H9 (cell line): ENCODE results near the gene MLYCD. TPM values are rescaled to one million over a fixed set of nuclear protein-coding genes. Genes with fewer than 3 reads are reported as not detected.

ENCODE experiments used
- DNase-seq: peaks from one replicate; pipeline ENCODE4 v3.0.0-alpha.2; 2017
- H2AFZ ChIP-seq: one replicate; pipeline ENCODE4 v1.6.1; 2013; ENCODE audit warnings: mild to moderate bottlenecking, low read length, control low read depth, moderate library complexity
- H2AK5ac ChIP-seq: 2 replicates; pipeline ENCODE4 v1.6.1; 2013; ENCODE audit warnings: low read length, control low read depth, mixed read lengths; ENCODE audit not compliant: insufficient read length
- H2BK120ac ChIP-seq: one replicate; pipeline ENCODE4 v1.6.1; 2013; ENCODE audit warnings: low read depth, mild to moderate bottlenecking, low read length, control low read depth, inconsistent platforms; ENCODE audit not compliant: poor library complexity, severe bottlenecking
- H2BK12ac ChIP-seq: 2 replicates; pipeline ENCODE4 v1.6.1; 2013; ENCODE audit warnings: low read length, control low read depth, mixed read lengths, low read depth; ENCODE audit not compliant: insufficient read length
- H2BK15ac ChIP-seq: 2 replicates; pipeline ENCODE4 v1.6.1; 2013; ENCODE audit warnings: low read depth, low read length, control low read depth
- H2BK20ac ChIP-seq: one replicate; pipeline ENCODE4 v1.6.1; 2013; ENCODE audit warnings: low read depth, mild to moderate bottlenecking, low read length, control low read depth, inconsistent platforms; ENCODE audit not compliant: poor library complexity, severe bottlenecking
- H2BK5ac ChIP-seq: 2 replicates; pipeline ENCODE4 v1.6.1; 2013; ENCODE audit warnings: low read length, control low read depth, mixed read lengths; ENCODE audit not compliant: insufficient read length
- H3K14ac ChIP-seq: 2 replicates; pipeline ENCODE4 v1.6.1; 2013; ENCODE audit warnings: low read length, control low read depth; ENCODE audit not compliant: insufficient read depth
- H3K18ac ChIP-seq: 2 replicates; pipeline ENCODE4 v1.6.1; 2013; ENCODE audit warnings: low read depth, mild to moderate bottlenecking, mixed read lengths, low read length, control low read depth; ENCODE audit not compliant: insufficient read length
- H3K23ac ChIP-seq: 2 replicates; pipeline ENCODE4 v1.6.1; 2013; ENCODE audit warnings: low read length, control low read depth, mixed read lengths, low read depth; ENCODE audit not compliant: insufficient read length
- H3K23me2 ChIP-seq: 2 replicates; pipeline ENCODE4 v1.6.1; 2013; ENCODE audit warnings: low read depth, mild to moderate bottlenecking, mixed read lengths, low read length, control low read depth; ENCODE audit not compliant: insufficient read length, poor library complexity, severe bottlenecking
- H3K27ac ChIP-seq: 2 replicates; pipeline ENCODE4 v1.5.1; 2013; ENCODE audit warnings: low read length, control low read depth, mixed read lengths, low read depth; ENCODE audit not compliant: insufficient read length
- H3K27me3 ChIP-seq: 2 replicates; pipeline ENCODE4 v1.6.1; 2013; ENCODE audit warnings: low read length, control low read depth, inconsistent platforms; ENCODE audit not compliant: insufficient read depth
- H3K4ac ChIP-seq: 2 replicates; pipeline ENCODE4 v1.6.1; 2013; ENCODE audit warnings: low read depth, mild to moderate bottlenecking, control low read depth, inconsistent platforms, low read length, moderate library complexity
- H3K4me1 ChIP-seq: 2 replicates; pipeline ENCODE4 v1.6.1; 2013; ENCODE audit warnings: low read length, control low read depth, inconsistent platforms; ENCODE audit not compliant: insufficient read depth
- H3K4me2 ChIP-seq: 2 replicates; pipeline ENCODE4 v1.6.1; 2013; ENCODE audit warnings: low read length, control low read depth, mixed read lengths; ENCODE audit not compliant: insufficient read length, insufficient read depth
- H3K56ac ChIP-seq: 2 replicates; pipeline ENCODE4 v1.6.1; 2013; ENCODE audit warnings: low read depth, mild to moderate bottlenecking, mixed read lengths, low read length, control low read depth; ENCODE audit not compliant: insufficient read length
- H3K79me1 ChIP-seq: 2 replicates; pipeline ENCODE4 v1.6.1; 2013; ENCODE audit warnings: low read depth, mild to moderate bottlenecking, moderate library complexity, low read length, control low read depth, inconsistent platforms; ENCODE audit not compliant: insufficient read depth, poor library complexity, severe bottlenecking
- H3K79me2 ChIP-seq: 2 replicates; pipeline ENCODE4 v1.6.1; 2013; ENCODE audit warnings: low read length, control low read depth, inconsistent platforms; ENCODE audit not compliant: insufficient read depth
- H3K9ac ChIP-seq: 2 replicates; pipeline ENCODE4 v1.6.1; 2013; ENCODE audit warnings: low read length, control low read depth, mixed read lengths; ENCODE audit not compliant: insufficient read length; ENCODE audit errors: extremely low read depth
- H3K9me3 ChIP-seq: one replicate; pipeline ENCODE4 v1.6.1; 2013; ENCODE audit warnings: low read depth, low read length, inconsistent platforms; ENCODE audit not compliant: control insufficient read depth
- H3T11ph ChIP-seq: one replicate; pipeline ENCODE4 v1.6.1; 2013; ENCODE audit warnings: mild to moderate bottlenecking, low read length, control low read depth, inconsistent platforms
- H4K20me1 ChIP-seq: one replicate; pipeline ENCODE4 v1.6.1; 2013; ENCODE audit not compliant: control insufficient read depth, insufficient read length, insufficient read depth
- H4K5ac ChIP-seq: 2 replicates; pipeline ENCODE4 v1.6.1; 2013; ENCODE audit warnings: low read depth, mild to moderate bottlenecking, mixed read lengths, low read length, control low read depth; ENCODE audit not compliant: insufficient read length
- H4K8ac ChIP-seq: replicated peaks from 2 replicates; pipeline ENCODE4 v1.6.1; 2013; ENCODE audit warnings: low read length, control low read depth, mixed read lengths, low read depth; ENCODE audit not compliant: insufficient read length
- H4K91ac ChIP-seq: 2 replicates; pipeline ENCODE4 v1.6.1; 2013; ENCODE audit warnings: low read depth, mild to moderate bottlenecking, moderate library complexity, mixed read lengths, low read length, control low read depth; ENCODE audit not compliant: insufficient read length
- H3K27ac Mint-ChIP-seq, 3 experiments: 2 replicates in 2 of 3; 3 replicates in 1 of 3; pipeline ENCODE4 v1.8.0; 2020 to 2021; ENCODE audit warnings: mixed read lengths in 3 of 3, mild to moderate bottlenecking in 1 of 3, moderate library complexity in 1 of 3
- H3K27me3 Mint-ChIP-seq: 2 replicates; pipeline ENCODE4 v1.8.0; 2021; ENCODE audit warnings: low read depth, mild to moderate bottlenecking, moderate library complexity, mixed read lengths
- H3K36me3 Mint-ChIP-seq, 3 experiments: 2 replicates in 2 of 3; 3 replicates in 1 of 3; pipeline ENCODE4 v1.8.0; 2020 to 2021; ENCODE audit warnings: low read depth in 3 of 3, mixed read lengths in 3 of 3; ENCODE audit not compliant: insufficient read depth in 1 of 3
- H3K4me1 Mint-ChIP-seq, 2 experiments: 2 replicates each; pipeline ENCODE4 v1.8.0; 2020; ENCODE audit warnings: mixed read lengths in 2 of 2
- H3K4me3 Mint-ChIP-seq, 2 experiments: 2 replicates in 1 of 2; 3 replicates in 1 of 2; pipeline ENCODE4 v1.8.0; 2020 to 2021; ENCODE audit warnings: mild to moderate bottlenecking in 2 of 2, mixed read lengths in 2 of 2, moderate library complexity in 1 of 2
- H3K9me3 Mint-ChIP-seq, 2 experiments: 2 replicates in 1 of 2; 3 replicates in 1 of 2; pipeline ENCODE4 v1.8.0; 2020; ENCODE audit warnings: mild to moderate bottlenecking in 2 of 2, mixed read lengths in 2 of 2, moderate library complexity in 1 of 2
- WGBS: extraction: QIAGEN DNeasy Blood & Tissue Kit; methylation state at CpG from one replicate; pipeline ENCODE4 v1.1.7; 2013; ENCODE audit warnings: missing lambda C conversion rate, low lambda C conversion rate, mixed read lengths; ENCODE audit not compliant: insufficient read length; ENCODE audit errors: extremely low coverage; 5-methylcytosine and 5-hydroxymethylcytosine counted together
- total RNA-seq: library from RNA; stranded (reverse); gene quantifications from 2 replicates; pipeline ENCODE4 v1.2.1, GENCODE V29; 2021
- TF ChIP-seq, protein P1 (sequence below): fragments of 200-600 bp; sonication (generic); conservative IDR thresholded peaks from 3 replicates; pipeline ENCODE4 v1.8.0; 2021; ENCODE audit warnings: antibody characterized with exemption, mild to moderate bottlenecking

Gene MLYCD
- total RNA-seq, 1 experiment from 2014 or later: 7.1 TPM

GRCh38 chr16:83951544-83951943, 52.6 kb downstream of the MLYCD start:
- Histone ChIP-seq H3T11ph (no peak overlapping the region), H2BK12ac (no peak overlapping the region), H2BK20ac (no peak overlapping the region), H3K27me3 (no peaks in the 10 kb centered on the region), H2BK15ac (no peak overlapping the region), H3K23ac (no peak overlapping the region), H3K4me2 (no peak overlapping the region), H3K27ac (no peak overlapping the region), H2AFZ (no peak overlapping the region), H4K20me1 (no peaks in the 10 kb centered on the region), H3K4ac (no peak overlapping the region), H4K8ac (no peak overlapping the region), H4K91ac (no peak overlapping the region), H3K23me2 (no peaks in the 10 kb centered on the region), H3K18ac (no peak overlapping the region), H4K5ac (no peak overlapping the region), H3K79me2 (no peaks in the 10 kb centered on the region), H3K9ac (no peak overlapping the region), H2BK5ac (no peak overlapping the region), H2AK5ac (no peak overlapping the region), H3K4me1 (no peaks in the 10 kb centered on the region), H2BK120ac (no peak overlapping the region), H3K14ac (no peak overlapping the region), H3K79me1 (no peaks in the 10 kb centered on the region), H3K9me3 (no peaks in the 10 kb centered on the region), H3K56ac (no peak overlapping the region)
- Mint-ChIP-seq H3K4me1 (peaks cover 10 to 14% of the 10 kb centered on the region in 2 experiments), H3K27ac (no peak overlapping the region), H3K4me3 (no peak overlapping the region), H3K36me3 (no peaks in the 10 kb centered on the region), H3K9me3 (no peaks in the 10 kb centered on the region; a peak in 2 of 5 replicates), H3K27me3 (peaks cover 4% of the 10 kb centered on the region; the same call in 1 of the 2 replicates)
- WGBS: no CpG with 5 or more reads among the region's 8 CpGs
- TF ChIP-seq, protein P1, sequence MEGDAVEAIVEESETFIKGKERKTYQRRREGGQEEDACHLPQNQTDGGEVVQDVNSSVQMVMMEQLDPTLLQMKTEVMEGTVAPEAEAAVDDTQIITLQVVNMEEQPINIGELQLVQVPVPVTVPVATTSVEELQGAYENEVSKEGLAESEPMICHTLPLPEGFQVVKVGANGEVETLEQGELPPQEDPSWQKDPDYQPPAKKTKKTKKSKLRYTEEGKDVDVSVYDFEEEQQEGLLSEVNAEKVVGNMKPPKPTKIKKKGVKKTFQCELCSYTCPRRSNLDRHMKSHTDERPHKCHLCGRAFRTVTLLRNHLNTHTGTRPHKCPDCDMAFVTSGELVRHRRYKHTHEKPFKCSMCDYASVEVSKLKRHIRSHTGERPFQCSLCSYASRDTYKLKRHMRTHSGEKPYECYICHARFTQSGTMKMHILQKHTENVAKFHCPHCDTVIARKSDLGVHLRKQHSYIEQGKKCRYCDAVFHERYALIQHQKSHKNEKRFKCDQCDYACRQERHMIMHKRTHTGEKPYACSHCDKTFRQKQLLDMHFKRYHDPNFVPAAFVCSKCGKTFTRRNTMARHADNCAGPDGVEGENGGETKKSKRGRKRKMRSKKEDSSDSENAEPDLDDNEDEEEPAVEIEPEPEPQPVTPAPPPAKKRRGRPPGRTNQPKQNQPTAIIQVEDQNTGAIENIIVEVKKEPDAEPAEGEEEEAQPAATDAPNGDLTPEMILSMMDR: no peak
- no peak for DNase-seq
